Astrocyte (in vitro differentiated cells and primary cell): Measurements from ENCODE around the gene CEBPG. TPM values are rescaled to one million over a fixed set of nuclear protein-coding genes. Genes with fewer than 3 reads are reported as not detected.

ENCODE experiments used
- DNase-seq: peaks from one replicate; pipeline ENCODE4 v3.0.0-alpha.2; 2010; ENCODE audit warnings: low read depth
- FAIRE-seq: peaks from 2 replicates; lab custom pipeline; 2011; peaks lifted over from hg19 to GRCh38; lab: Jason Lieb, UNC
- H2AFZ ChIP-seq: 2 replicates; pipeline ENCODE4 v1.6.0; 2012; ENCODE audit warnings: low read depth, low read length, inconsistent platforms
- H3K27ac ChIP-seq: 2 replicates; pipeline ENCODE4 v1.5.1; 2011; ENCODE audit warnings: low read depth, low read length, inconsistent platforms
- H3K27me3 ChIP-seq: 2 replicates; pipeline ENCODE4 v1.6.0; 2011; ENCODE audit warnings: low read length, inconsistent platforms; ENCODE audit not compliant: insufficient read depth
- H3K36me3 ChIP-seq: 2 replicates; pipeline ENCODE4 v1.5.1; 2011; ENCODE audit warnings: low read length, inconsistent platforms; ENCODE audit not compliant: insufficient read depth
- H3K4me1 ChIP-seq: 2 replicates; pipeline ENCODE4 v1.5.1; 2011; ENCODE audit warnings: low read length, inconsistent platforms; ENCODE audit not compliant: insufficient read depth
- H3K4me2 ChIP-seq: 2 replicates; pipeline ENCODE4 v1.6.0; 2012; ENCODE audit warnings: low read length, inconsistent platforms
- H3K4me3 ChIP-seq: 2 replicates; pipeline ENCODE4 v1.5.1; 2011; ENCODE audit warnings: low read depth, mild to moderate bottlenecking, low read length, inconsistent platforms; ENCODE audit not compliant: insufficient read depth
- H3K79me2 ChIP-seq: 2 replicates; pipeline ENCODE4 v1.6.0; 2012; ENCODE audit warnings: mild to moderate bottlenecking, low read length, inconsistent platforms; ENCODE audit not compliant: insufficient read depth
- H3K9ac ChIP-seq: 2 replicates; pipeline ENCODE4 v1.6.0; 2012; ENCODE audit warnings: mild to moderate bottlenecking, low read length, inconsistent platforms
- H3K9me3 ChIP-seq: 2 replicates; pipeline ENCODE4 v1.5.1; 2012; ENCODE audit warnings: low read depth, mild to moderate bottlenecking, low read length, inconsistent platforms; ENCODE audit not compliant: insufficient read depth
- H4K20me1 ChIP-seq: 2 replicates; pipeline ENCODE4 v1.6.0; 2012; ENCODE audit warnings: low read length, inconsistent platforms; ENCODE audit not compliant: insufficient read depth
- H3K27ac Mint-ChIP-seq: one replicate; pipeline ENCODE4 v1.8.0; 2021; ENCODE audit warnings: mild to moderate bottlenecking, mixed read lengths; ENCODE audit not compliant: unreplicated experiment
- H3K27me3 Mint-ChIP-seq: one replicate; pipeline ENCODE4 v1.8.0; 2021; ENCODE audit warnings: low read depth, mixed read lengths; ENCODE audit not compliant: unreplicated experiment
- H3K36me3 Mint-ChIP-seq: one replicate; pipeline ENCODE4 v1.8.0; 2021; ENCODE audit warnings: low read depth, mixed read lengths; ENCODE audit not compliant: unreplicated experiment
- H3K4me1 Mint-ChIP-seq: one replicate; pipeline ENCODE4 v1.8.0; 2021; ENCODE audit warnings: low read depth, mixed read lengths; ENCODE audit not compliant: unreplicated experiment
- H3K4me3 Mint-ChIP-seq: one replicate; pipeline ENCODE4 v1.8.0; 2021; ENCODE audit warnings: mild to moderate bottlenecking, moderate library complexity, mixed read lengths; ENCODE audit not compliant: unreplicated experiment
- H3K9me3 Mint-ChIP-seq: one replicate; pipeline ENCODE4 v1.8.0; 2021; ENCODE audit warnings: mild to moderate bottlenecking, mixed read lengths; ENCODE audit not compliant: unreplicated experiment
- EZH2 ChIP-seq: IDR thresholded peaks from 2 replicates; pipeline ENCODE4 v1.6.1; 2012; ENCODE audit warnings: mild to moderate bottlenecking, low read length, inconsistent platforms; ENCODE audit not compliant: insufficient read depth
- total RNA-seq: library from RNA; stranded (reverse); gene quantifications from 2 replicates; pipeline ENCODE4 v1.2.1, GENCODE V29; 2021
- TF ChIP-seq, protein P1 (sequence below): IDR thresholded peaks from 2 replicates; pipeline ENCODE4 v1.5.1; 2011; ENCODE audit warnings: low read depth, mild to moderate bottlenecking, inconsistent platforms, low read length, moderate library complexity; ENCODE audit not compliant: insufficient read depth

CEBPG gene
- total RNA-seq, 1 donor from 2014 or later: 31.7 TPM

DNA sequence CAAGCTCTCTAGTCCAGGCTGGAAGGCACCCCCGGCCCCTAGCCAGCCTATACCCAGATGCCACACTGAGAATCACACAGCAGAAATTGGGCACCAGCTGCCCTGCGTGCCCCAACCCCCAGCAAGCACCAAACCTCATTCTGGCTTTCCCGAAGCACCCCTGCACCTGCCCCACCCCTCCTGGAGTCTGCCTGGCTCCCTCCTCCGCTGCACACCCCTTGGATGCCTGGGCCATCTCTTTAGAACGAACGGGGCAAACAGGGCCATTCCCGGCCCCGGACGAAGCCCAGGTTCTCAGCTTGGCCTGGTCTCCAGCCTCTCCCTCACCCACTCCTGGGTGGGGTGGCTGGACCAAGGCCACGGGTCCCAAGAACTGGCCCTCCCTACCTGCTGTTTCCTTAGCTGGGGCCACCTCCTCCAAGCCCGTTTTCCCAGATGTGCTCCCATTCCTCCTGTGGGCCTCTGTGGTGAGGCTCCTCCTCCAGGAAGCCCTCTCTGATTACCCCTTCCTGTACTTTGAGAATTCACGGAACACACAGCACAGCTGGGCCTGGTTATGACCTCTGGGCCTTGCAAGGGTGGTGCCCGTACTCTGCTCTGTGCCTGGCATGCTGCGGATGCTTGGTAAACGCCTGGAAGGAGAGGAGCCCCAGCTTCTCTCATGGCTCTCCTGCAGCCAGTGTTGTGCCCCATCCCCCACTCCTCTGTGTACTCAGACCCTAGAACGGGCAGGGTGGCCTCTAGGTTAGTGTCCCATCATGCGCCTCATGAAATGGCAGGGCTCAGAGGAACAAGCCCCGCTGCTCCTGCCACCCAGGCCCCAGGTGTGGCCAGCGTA lies 21.4 kb downstream of the CEBPG start:
- Mint-ChIP-seq H3K9me3 (no peaks in the 10 kb centered on the region), H3K4me3 (no peak overlapping the region), H3K27me3 (peaks cover 2% of the 10 kb centered on the region), H3K27ac (no peak overlapping the region), H3K4me1 (peaks cover 9% of the 10 kb centered on the region), H3K36me3 (peaks cover 2% of the 10 kb centered on the region)
- H3K79me2 ChIP-seq: no peaks in the 10 kb centered on the region
- H3K4me1 ChIP-seq: peaks cover 41% of the 10 kb centered on the region
- H3K9me3 ChIP-seq: no peaks in the 10 kb centered on the region
- peak overlapping the region; percentile 46 for H3K4me2 ChIP-seq
- no peaks in the 10 kb centered on the region for H3K27me3 ChIP-seq
- H3K27ac ChIP-seq: no peak overlapping the region
- no peak overlapping the region for H3K4me3 ChIP-seq
- no peaks in the 10 kb centered on the region for H3K36me3 ChIP-seq
- DNase-seq (no peak), FAIRE-seq (no peak)
- no peak overlapping the region for H2AFZ ChIP-seq
- peaks cover 79% of the 10 kb centered on the region for H4K20me1 ChIP-seq
- no peak for TF ChIP-seq EZH2
- TF ChIP-seq, protein P1, sequence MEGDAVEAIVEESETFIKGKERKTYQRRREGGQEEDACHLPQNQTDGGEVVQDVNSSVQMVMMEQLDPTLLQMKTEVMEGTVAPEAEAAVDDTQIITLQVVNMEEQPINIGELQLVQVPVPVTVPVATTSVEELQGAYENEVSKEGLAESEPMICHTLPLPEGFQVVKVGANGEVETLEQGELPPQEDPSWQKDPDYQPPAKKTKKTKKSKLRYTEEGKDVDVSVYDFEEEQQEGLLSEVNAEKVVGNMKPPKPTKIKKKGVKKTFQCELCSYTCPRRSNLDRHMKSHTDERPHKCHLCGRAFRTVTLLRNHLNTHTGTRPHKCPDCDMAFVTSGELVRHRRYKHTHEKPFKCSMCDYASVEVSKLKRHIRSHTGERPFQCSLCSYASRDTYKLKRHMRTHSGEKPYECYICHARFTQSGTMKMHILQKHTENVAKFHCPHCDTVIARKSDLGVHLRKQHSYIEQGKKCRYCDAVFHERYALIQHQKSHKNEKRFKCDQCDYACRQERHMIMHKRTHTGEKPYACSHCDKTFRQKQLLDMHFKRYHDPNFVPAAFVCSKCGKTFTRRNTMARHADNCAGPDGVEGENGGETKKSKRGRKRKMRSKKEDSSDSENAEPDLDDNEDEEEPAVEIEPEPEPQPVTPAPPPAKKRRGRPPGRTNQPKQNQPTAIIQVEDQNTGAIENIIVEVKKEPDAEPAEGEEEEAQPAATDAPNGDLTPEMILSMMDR: no peak
- H3K9ac ChIP-seq: no peak overlapping the region

DNA sequence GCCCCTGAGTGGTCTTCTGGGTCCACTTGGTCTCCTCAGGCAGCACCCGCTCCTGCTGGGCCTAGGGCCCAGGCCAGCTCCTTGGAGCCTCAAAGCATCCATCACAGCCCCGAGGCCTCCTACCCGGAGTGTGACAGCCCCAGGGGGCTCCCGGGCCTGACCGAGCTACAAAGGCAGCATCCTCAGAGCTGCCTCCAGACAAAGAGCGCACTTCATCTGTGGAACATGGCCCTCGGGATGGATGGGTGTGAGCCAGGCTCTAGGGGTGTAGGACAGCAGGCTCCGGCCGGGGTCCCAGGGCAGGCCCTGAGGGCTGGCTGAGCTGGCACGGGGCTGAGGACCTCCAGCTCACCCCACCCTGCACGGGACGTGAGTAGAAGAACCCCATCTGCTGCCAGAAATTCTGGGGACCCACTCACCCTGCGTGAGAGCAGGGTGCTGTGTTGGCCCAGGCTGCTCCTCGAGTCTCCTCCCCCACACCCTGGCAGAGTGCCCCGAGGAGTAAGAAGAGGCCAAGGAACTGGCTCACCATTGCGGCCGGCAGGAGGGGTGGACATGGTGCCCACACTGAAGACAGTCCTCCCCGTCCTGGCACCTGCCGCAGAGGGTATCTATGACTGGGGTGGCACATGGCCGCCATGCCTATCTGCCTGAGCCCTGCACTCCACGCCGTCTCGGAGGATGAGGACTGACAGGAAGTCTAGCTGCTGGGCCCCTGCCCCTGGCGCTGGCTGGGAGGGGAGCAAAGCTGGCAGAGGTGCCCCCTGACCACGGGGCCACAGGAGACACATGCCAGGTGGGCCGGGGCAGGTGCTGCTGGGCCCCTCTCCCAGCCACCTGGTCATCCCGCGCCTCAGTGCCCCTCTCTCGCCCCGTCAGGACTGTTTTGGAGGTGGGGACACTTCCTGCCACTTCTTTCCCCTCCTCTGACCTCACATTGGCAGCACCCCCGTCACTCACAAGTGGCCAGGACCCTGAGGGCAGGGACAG lies 22.3 kb downstream of the CEBPG start:
- peaks cover 70% of the 10 kb centered on the region for H4K20me1 ChIP-seq
- H3K4me3 ChIP-seq: no peak overlapping the region
- H3K9me3 Mint-ChIP-seq: no peaks in the 10 kb centered on the region
- no peak for FAIRE-seq
- peaks cover 2% of the 10 kb centered on the region for H3K27me3 Mint-ChIP-seq
- no peaks in the 10 kb centered on the region for H3K36me3 ChIP-seq
- no peak overlapping the region for H3K4me3 Mint-ChIP-seq
- peaks cover 41% of the 10 kb centered on the region for H3K4me1 ChIP-seq
- peak; percentile 34 for DNase-seq
- no peak overlapping the region for H3K27ac Mint-ChIP-seq
- H3K9me3 ChIP-seq: no peaks in the 10 kb centered on the region
- H2AFZ ChIP-seq: no peak overlapping the region
- H3K36me3 Mint-ChIP-seq: peaks cover 2% of the 10 kb centered on the region
- no peak overlapping the region for H3K4me2 ChIP-seq
- no peaks in the 10 kb centered on the region for H3K27me3 ChIP-seq
- TF ChIP-seq EZH2: no peak
- TF ChIP-seq, protein P1: no peak
- no peak overlapping the region for H3K9ac ChIP-seq
- H3K27ac ChIP-seq: no peak overlapping the region
- H3K79me2 ChIP-seq: no peaks in the 10 kb centered on the region
- peaks cover 9% of the 10 kb centered on the region for H3K4me1 Mint-ChIP-seq
